ENCODE results near the gene TTC3.
A peak's percentile ranks its signal among the peaks of the same experiment; 100 is the strongest.
"Not testable (repeated sequence)": the region's sequence is repeated elsewhere in the genome, so short reads cannot be mapped to it uniquely, and the experiment has no call there.

TTC3 gene

DNA sequence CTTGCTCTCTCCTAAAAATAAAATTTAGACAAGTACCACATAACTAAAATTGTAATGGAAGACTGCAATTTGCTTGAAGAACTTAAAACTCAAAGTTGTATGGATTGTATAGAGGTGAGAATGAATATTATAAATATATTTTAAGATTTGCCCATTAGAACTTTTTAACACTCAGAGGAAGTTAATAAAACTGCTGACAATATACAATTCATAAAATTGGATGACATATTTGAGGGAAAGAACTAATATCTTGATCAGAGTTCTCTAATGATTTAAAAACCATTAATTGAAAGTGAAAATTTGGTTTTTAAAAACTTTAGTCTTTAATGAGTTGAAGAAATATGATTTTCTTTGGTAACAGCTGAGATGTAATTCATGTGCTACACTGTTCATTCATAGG is 20.9 kb downstream of the TTC3 start:
- no peak for DNase-seq (ENCODE audit: low read depth)

DNA sequence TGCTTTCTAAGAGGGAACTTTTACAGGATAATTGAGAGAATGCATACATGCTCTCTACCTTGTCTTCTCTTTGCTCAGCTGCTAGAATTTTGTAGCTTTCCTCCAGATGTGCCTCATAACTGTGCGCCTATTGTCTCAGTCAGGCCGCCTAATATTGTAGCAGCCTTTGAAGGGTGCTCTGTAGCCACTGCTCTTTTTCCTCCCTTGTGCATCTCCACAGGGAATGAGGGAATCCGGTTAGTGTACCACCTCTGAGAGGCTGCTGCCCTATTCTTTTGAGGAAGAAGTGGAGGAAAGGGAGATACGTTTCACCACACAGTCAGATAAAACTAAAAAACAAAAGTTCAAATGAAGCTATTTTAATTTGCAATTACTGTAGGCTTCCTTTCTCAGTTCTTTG is 22.8 kb downstream of the TTC3 start:
- DNase-seq (ENCODE audit: low read depth): no peak

DNA sequence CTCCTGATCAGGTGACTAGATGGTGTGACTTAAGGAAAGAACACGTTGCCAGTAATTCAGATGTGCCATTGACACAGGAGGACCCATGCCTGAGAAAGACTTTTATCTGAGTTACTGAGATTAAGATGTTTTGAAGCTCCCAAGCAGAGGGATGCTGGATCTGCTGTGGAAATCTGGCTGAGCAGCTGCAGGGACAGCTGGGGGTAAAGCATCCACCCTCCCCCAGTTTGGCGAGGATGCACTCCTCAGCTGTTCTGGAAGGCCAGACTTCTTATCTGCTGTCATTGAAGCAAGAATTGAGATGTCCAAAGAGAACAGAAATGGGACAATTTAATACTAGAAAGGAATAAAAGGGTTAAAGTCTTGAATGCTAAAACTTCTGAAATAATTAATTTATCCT is 25.7 kb downstream of the TTC3 start:
- no peak for DNase-seq (ENCODE audit: low read depth)

DNA sequence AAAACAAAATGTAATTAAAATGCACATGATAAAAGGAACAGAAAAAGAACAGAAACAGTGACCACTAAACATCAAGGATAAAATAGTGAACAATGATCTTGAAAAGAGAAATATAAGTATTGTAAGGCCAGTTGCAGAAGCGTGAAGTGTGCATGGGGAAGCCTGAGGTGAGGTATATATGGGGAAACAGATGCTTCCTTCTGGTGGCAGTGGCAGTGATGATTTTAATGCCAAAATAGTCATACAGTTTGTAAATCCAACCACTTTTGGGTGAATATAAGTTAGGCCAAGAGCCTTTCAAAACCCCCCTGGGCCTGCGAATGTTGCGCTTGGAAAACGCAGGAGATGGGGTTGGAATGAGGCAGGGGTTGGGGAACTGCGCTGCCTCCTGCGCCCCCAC is 27.3 kb downstream of the TTC3 start:
- no peak for DNase-seq (ENCODE audit: low read depth)

DNA sequence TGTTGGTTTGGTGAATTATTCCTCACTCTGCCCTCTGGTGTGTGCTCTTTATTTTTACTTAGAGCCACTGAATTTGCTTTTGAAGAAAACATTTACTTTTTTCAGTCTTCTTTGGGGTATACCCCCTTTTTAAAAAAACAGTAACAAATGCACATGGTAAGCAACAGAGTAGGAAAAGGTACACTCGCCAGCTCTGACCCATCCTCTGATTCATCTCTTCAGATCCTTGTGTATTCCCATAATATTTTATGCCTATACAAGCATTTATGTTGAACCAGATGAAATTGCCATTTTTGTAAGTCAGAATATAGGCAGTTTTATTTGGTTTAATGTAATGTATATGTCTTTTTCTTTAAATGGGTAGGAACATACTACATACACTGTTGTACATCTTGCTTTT is 28.3 kb downstream of the TTC3 start:
- DNase-seq (ENCODE audit: low read depth): no peak

DNA sequence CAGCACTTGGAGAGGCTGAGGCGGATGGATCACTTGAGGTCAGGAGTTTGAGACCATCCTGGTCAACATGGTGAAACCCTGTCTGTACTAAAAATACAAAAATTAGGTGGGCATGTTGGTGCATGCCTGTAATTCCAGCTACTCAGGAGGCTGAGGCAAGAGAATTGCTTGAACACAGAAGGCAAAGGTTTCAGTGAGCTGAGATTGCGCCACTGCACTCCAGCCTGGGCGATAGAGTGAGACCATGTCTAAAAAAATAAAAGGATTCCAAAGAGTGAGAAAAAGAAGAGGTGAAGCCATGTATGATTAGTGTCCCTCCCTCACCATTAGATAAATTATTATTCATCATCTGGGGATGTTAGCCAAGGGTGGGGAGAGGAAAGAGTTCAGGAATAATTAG is 29.7 kb downstream of the TTC3 start:
- not testable (repeated sequence) for DNase-seq (ENCODE audit: low read depth)

DNA sequence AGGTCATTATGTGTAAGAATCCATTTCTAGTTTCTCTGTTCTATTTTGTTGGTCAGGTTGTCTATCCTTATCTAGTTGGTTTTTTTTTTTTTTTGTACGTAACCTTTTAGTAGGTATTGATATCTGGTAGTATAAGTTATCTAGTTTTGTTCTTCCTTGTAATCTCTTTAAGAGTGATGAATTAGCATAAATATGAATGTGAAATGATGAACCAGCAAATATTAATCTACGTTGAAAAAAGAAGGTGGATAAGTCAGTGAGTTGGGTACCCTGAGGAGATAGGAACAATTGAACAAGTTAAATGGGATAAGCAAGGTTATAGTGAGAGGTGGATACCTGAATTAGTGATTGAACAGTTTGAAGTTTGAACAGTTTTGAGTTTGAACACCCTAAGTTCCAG is 33.9 kb downstream of the TTC3 start:
- no peak for DNase-seq (ENCODE audit: low read depth)

DNA sequence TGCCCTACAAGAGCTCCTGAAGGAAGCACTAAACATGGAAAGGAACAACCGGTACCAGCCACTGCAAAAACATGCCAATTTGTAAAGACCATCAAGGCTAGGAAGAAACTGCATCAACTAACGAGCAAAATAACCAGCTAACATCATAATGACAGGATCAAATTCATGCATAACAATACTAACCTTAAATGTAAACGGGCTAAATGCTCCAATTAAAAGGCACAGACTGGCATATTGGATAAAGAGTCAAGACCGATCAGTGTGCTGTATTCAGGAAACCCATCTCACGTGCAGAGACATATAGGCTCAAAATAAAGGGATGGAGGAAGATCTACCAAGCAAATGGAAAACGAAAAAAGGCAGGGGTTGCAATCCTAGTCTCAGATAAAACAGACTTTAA is 38.0 kb downstream of the TTC3 start:
- not testable (repeated sequence) for DNase-seq (ENCODE audit: low read depth)

DNA sequence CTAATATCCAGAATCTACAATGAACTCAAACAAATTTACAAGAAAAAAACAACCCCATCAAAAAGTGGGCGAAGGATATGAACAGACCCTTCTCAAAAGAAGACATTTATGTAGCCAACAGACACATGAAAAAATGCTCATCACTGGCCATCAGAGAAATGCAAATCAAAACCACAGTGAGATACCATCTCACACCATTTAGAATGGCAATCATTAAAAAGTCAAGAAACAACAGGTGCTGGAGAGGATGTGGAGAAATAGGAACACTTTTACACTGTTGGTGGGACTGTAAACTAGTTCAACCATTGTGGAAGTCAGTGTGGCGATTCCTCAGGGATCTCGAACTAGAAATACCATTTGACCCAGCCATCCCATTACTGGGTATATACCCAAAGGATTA is 41.2 kb downstream of the TTC3 start:
- DNase-seq (ENCODE audit: low read depth): not testable (repeated sequence)

DNA sequence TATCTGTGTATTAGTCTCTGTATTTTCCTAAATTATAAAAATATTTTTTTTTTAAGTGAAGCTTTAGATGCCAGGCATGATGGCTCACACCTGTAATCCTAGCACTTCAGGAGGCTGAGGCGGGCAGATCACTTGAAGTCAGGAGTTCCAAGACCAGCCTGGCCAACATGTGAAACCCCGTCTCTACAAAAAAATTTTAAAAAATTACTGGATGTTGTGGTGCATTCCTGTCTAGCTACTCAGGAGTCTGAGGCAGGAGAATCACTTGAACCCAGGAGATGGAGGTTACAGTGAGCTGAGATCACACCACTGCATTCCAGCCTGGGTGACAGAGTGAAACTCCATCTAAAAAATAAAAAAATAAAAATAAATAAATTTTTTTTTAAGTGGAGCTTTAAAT is 43.4 kb downstream of the TTC3 start:
- DNase-seq (ENCODE audit: low read depth): not testable (repeated sequence)

DNA sequence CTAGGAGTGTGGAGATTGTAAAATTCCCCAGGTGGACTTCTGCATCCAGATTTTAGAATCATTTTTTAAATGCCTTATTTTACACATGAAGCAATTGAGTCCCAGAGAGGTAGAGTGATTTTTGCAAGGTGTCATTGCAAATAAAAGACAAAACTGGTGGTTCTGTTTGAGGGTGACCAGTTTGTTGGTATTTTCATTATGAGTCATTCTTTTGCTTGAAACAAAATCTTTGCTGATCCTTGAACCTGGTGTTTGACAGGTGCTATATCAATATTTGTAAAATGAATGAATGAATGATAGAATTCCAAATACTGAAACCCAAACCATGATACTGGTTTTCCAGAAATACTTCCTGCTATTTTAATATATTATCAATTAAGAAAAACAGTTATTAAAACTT is 44.1 kb downstream of the TTC3 start:
- no peak for DNase-seq (ENCODE audit: low read depth)

DNA sequence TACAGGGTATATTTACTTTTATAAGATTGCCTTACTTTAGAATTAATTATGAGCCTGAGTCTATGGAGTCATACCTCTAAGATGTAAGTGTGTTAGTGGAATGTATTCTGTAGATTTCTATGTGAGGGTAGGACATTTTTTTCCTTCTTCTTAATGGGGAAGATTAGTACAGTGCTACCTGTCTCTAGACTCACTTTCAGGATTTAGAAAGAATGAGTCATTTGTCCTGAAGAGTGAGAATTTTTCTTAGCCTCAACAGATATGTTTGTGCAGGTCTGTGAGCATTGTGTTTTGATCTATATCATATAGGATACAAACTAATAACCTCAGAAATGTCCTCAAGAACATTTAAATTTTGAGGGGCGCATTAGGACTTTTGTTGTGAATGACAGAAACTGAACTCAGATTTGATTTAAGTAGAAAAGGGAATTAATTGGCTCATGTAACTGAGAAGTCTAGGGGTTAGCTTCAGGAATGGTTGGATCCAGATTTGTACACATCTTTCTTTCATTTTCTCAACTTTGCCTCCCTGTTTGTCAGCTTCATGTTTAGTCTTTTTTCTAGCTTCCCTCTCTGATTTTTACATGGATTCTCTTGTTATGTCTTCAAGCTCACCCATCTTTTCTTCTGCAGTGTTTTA is 45.3 kb downstream of the TTC3 start:
- DNase-seq (ENCODE audit: low read depth): no peak

DNA sequence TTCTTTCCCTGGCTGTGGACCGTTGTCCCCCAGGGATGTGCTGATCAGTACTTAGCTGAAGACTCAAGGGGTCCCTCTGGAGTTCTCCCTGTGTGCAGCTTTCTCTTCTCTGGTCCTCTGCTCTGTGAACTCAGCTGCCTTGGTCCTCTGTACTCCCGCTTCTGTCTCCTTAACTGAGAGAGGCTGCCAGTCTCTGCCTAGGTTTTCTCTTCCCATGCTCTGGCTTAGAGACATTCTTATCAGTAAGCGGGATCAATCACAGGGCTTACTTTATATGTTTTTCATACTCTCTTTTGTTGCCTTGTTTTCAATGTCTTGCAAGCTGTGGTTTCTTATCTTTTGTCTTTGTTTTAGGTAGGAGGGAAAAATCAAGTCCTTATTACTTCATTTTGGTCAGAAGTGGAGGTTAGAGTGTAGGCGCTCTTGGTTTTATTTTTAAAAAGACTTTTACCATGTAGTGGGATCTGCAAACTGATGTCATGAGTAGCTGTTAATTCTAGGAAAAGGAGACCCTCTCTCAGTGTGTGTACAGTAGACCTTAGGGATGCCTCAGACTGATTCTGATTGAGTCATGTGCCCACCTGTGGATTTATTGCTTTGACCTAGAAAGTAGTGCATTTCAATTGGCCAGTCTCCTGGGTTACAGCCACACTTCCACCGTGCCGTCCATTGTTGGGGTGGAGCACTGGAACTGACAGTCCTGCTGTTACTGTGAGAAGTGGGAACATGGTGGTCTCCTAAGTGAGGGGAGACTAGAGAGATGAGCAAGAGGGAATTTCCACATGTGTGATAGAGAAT is 46.6 kb downstream of the TTC3 start:
- DNase-seq (ENCODE audit: low read depth): no peak

DNA sequence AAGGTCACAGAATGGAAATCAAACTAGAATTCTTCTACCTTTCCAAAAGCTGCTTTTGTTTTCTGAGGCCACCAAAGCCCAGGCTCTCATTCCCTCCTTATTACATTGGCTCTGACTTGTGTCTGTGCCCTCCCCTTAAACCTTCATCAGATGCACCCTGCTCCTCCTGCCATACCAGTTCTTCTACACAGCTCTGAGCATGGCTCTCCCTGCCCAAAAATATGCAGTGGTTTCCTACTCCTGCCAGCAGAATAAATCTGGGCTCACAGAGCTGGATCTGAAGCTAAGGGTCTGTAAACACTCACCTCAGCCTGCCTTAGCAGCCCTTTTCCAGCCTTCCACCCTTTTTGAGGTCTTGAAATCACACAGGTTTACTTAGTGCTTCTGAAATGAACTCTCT is 55.0 kb downstream of the TTC3 start:
- DNase-seq (ENCODE audit: low read depth): no peak

DNA sequence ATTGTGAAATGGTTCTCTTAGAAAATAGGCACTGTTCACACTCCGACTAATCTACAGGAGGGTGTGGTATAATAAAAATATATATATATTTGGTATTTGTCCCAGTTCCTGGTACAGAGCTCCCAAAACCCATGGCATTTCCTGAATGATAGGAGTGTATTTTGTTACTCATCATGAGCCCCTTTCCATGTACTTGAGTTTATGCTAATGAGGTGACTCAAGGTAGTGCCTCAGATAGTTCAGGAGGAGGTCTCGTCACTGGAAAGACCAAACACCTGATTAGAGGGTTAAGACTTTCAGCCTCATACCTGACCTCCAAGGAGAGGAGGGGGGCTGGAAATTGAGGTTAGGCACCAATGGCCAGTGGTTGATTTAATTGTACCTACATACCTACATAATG is 57.9 kb downstream of the TTC3 start:
- DNase-seq (ENCODE audit: low read depth): no peak

DNA sequence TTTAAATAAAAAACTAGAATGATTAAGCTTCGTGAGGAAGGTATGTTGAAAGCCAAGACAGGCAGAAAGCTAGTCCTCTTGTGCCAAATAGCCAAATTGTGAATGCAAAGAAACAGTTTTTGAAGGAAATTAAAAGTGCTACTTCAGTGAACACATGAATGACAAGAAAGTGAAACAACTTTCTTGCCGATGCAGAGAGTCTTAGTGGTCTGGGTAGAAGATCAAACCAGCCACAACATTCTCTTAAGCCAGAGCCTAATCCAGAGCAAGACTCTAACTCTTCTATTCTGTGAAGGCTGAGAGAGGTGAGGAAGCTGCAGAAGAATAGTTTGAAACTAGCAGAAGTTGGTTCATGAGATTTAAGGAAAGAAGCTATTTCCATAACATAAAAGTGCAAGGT is 63.2 kb downstream of the TTC3 start:
- DNase-seq (ENCODE audit: low read depth): no peak

DNA sequence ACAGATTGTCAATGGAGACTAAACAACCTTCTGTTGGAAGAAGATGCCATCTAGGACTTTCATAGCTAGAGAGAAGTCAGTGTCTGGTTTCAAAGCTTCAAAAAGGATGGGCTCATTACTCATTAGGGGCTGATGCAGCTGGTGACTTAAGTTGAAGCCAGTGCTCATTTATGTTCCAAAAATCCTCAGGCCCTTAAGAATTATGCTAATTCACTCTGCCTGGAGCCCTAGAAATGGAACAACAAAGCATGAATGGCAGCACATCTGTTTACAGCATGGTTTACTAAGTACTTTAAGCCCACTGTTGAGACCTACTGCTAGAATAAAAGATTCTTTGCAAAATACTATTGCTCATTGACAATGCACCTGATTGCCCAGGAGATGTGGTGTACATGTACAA is 63.7 kb downstream of the TTC3 start:
- no peak for DNase-seq (ENCODE audit: low read depth)

DNA sequence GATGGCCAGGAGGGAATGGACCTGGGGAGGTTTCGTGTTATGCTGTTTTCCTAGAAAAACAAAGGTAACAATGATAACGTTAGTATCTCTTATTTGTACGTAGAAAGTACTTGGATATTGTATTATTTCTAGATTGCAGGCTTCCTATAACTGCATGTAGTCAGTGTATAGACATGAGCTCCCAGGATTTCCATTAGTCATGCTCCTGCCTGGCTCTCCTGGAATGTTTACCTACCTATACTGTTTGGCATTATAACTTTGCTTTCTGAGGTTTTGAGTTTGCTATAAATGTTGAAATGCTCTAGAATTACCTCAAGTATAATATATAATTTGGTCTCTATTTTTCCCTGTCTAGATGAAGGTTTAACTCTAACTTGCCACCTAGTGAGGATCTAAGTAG is 66.1 kb downstream of the TTC3 start:
- DNase-seq (ENCODE audit: low read depth): no peak

DNA sequence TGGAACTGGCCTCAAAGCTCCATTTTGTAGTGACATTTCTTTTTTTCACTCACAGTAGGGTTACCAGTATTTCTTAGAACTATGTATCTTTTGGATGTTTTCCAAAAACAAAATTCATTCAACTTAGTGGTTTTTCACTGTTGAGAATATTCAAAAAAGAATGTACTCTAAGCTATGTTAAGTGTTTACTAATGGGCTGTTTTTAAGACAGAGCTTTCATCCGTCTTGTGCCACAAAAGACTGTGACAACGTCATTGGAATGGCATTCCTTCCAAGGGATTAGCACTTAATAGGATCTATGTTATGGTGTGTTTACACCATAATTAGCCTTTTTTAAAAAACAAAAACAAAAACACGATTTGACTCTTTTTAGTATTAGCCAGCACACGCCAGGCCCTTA is 66.8 kb downstream of the TTC3 start:
- DNase-seq (ENCODE audit: low read depth): peak; percentile 49

DNA sequence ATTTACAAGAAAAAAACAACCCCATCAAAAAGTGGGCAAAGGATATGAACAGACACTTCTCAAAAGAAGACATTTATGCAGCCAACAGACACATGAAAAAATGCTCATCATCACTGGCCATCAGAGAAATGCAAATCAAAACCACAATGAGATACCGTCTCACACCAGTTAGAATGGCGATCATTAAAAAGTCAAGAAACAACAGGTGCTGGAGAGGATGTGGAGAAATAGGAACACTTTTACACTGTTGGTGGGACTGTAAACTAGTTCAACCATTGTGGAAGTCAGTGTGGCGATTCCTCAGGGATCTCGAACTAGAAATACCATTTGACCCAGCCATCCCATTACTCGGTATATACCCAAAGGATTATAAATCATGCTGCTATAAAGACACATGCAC is 70.3 kb downstream of the TTC3 start:
- DNase-seq (ENCODE audit: low read depth): not testable (repeated sequence)

DNA sequence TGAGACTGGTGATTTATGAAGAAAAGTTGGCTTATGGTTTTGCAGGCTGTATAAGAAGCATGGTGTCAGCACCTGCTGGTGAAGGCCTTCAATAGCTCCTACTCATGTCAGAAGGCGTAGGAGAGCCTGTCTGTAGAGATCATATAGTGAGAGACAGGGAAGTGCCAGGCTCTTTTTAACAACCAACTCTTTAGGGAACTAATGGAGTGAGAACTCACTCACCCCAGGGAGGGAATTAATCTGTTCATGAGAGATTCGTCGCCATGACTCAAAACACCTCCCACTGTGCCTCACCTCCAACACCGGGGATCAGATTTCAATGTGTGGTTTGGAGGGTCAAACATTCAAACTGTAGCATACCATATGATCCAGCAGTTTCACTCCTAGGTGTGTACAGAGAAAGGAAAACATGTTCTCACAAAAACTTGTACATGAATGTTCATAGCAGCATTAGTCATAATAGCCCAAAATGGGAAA is 72.6 kb downstream of the TTC3 start:
- no peak for DNase-seq (ENCODE audit: low read depth)

DNA sequence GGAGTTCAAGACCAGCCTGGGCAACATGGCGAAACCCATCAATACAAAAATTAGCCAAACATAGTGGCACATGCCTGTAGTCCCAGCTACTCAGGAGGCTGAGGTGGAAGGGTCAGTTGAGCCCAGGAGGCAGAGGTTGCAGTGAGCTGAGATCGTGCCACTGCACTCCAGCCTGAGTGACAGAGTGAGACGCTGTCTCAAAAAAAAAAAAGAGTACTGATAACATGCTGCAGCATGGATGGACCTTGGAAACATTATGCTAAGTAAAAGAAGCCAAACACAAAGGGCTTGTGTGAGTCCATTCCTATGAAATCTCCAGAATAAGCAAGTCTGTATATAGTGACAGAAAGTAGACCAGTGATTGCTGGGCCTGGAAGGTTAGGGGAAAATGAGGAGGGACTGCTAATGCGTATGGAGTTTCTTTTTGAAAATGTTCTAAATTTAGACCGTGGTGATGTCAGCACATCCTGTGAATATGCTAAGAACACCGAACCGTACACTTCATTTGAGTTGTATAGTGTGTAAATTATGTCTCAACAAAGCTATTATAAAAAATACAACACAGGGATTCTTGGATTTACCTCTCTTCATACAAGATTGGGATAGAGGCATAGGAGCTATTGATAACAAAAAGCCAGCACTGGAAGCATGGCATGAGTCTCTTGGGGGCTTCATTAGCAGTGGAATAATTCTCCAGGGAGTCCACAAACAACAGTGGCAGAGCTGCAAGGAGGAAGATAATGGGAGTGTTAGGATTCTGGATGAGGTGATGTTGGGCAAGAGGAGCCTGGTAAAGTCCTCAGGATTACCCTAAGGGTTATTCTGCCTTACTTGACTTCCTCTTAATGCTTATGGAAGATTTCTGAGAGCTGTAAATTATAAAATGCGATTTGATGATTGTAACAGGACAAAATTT is 73.5 kb downstream of the TTC3 start:
- DNase-seq (ENCODE audit: low read depth): no peak

DNA sequence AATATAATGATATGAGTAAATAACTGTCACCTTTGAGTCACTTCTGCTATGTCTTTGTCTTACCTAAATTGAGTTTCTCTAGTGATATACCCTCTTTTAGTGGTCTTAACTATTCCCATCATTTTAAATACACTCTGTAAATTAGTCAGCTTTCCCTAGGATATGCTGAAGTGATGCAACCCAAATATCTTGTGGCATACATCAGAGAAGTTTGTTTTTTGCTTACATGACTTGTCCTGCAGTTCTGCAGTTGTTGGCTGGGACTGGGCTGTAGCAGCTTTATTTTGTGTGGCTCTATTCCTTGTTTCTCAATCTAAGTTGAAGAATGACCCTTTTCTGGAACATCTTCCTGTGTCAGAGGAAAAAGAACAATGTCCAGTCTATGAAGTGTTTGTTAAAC is 76.4 kb downstream of the TTC3 start:
- DNase-seq (ENCODE audit: low read depth): peak; percentile 78

All from GM04503 (cell line).